ENCODE data around the gene EXOSC5.

DNA sequence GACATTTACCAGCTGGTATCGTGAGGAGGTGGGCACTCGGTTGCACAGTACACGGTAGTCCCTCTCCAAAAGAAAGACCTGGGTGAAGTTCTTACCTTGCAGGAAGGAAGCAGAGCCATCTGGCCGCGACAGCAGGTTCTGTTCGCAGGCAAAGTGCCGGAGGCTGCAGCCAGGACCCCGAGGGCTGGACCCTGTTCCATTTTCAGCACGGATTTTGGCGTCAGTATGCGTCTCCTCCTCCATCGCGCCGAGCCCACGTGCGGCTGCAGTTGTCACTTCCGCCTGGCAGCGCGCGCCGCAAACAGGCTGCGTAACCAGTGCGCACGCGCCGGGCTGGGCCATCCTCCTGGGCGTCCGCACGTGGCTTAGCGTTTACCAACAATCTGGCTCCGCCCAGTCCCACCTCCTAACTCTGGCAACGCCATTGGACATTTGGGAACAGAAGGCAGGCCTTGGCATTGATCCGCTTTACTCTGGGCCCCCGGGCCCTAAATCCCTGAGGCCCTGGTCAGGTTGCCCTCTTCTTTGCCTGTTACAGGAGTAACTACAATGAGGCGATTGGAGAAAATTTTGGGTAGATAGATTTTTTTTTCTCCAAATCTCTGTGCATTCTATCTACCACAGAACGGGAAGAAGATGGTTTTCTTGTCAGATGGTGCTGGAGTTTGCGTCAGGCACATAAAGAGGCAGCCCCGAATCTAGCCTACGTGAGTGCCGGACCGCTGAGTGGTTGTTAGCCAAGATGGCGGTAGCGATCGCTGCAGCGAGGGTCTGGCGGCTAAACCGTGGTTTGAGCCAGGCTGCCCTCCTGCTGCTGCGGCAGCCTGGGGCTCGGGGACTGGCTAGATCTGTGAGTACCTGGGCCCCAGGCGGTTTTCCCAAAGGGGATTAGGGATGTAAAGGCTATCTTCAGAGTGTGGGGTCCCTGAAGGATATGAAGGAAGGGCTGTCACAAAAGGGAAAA is at the start of gene EXOSC5, which contains the start of gene BCKDHA:
- TF ChIP-seq CTCF (IDR thresholded peaks at IDR 0.05) (peak in 1 of 6 experiments; percentile 18), POLR2A (IDR thresholded peaks at IDR 0.05) (peak in 1 of 2 donors; percentile 43)
